GM12873 (cell line): ENCODE measurements around the gene ZNF492.

Experiments used
- CTCF ChIP-seq: IDR thresholded peaks from 2 replicates; pipeline ENCODE4 v1.5.1; 2012; ENCODE audit warnings: low read depth, mild to moderate bottlenecking, moderate library complexity, low read length, control low read depth; ENCODE audit not compliant: insufficient read depth; ENCODE audit errors: missing control alignments

Gene ZNF492

GRCh38 chr19:22608441-22608840 is 25.7 kb upstream of the ZNF492 start:
- TF ChIP-seq CTCF = no peak

- no peak for TF ChIP-seq CTCF
Measured at GRCh38 chr19:22609630-22610029, 24.5 kb upstream of the ZNF492 start.

- TF ChIP-seq CTCF = no peak
Measured at GRCh38 chr19:22610121-22610520, 24.0 kb upstream of the ZNF492 start.

GRCh38 chr19:22612316-22612715 is 21.8 kb upstream of the ZNF492 start:
- TF ChIP-seq CTCF = no peak

GRCh38 chr19:22616659-22617058 is 17.5 kb upstream of the ZNF492 start:
- TF ChIP-seq CTCF = no peak

GRCh38 chr19:22617614-22618320 is 16.4 kb upstream of the ZNF492 start:
- TF ChIP-seq CTCF = no peak

GRCh38 chr19:22619371-22619770 is 14.8 kb upstream of the ZNF492 start:
- TF ChIP-seq CTCF = no peak
